ENCODE results near the gene TRPM4. TPM values are rescaled to one million over a fixed set of nuclear protein-coding genes. Genes with fewer than 3 reads are reported as not detected.

The TRPM4 gene
- total RNA-seq, 1 donor from 2014 or later = 31.5 TPM

GRCh38 chr19:49129238-49129583 lies 28.4 kb upstream of the TRPM4 start:
- intact Hi-C loops (cut with micrococcal nuclease) = no loop called here
- H3K27ac ChIP-seq (replicated peaks) = no peak overlapping the region
- DNase-seq = no peak

GRCh38 chr19:49130325-49130724 lies 27.3 kb upstream of the TRPM4 start:
- H3K27ac ChIP-seq (replicated peaks) = no peak overlapping the region
- H3K4me1 ChIP-seq = peaks cover 33% of the 10 kb centered on the region
- no peaks in the 10 kb centered on the region for H3K36me3 ChIP-seq
- no peaks in the 10 kb centered on the region for H3K9me3 ChIP-seq (replicated peaks)
- H3K4me3 ChIP-seq = no peak overlapping the region
- DNase-seq = no peak
- intact Hi-C loops (cut with micrococcal nuclease) = no loop called here
- TF ChIP-seq CTCF (IDR thresholded peaks at IDR 0.05; ENCODE audit: borderline replicate concordance) = no peak
- H3K27me3 ChIP-seq (ENCODE audit: low read depth) = no peaks in the 10 kb centered on the region

More at GRCh38 chr19:49129238-49129583, 28.4 kb upstream of the TRPM4 start:
- H3K4me1 ChIP-seq = peaks cover 31% of the 10 kb centered on the region
- TF ChIP-seq CTCF (IDR thresholded peaks at IDR 0.05; ENCODE audit: borderline replicate concordance) = no peak
- no peaks in the 10 kb centered on the region for H3K27me3 ChIP-seq (ENCODE audit: low read depth)
- H3K36me3 ChIP-seq = no peaks in the 10 kb centered on the region
- H3K9me3 ChIP-seq (replicated peaks) = no peaks in the 10 kb centered on the region
- H3K4me3 ChIP-seq = no peak overlapping the region

- Histone ChIP-seq H3K27ac (replicated peaks) (peak overlapping the region; percentile 31), H3K4me1 (peaks cover 32% of the 10 kb centered on the region), H3K27me3 (ENCODE audit: low read depth) (no peaks in the 10 kb centered on the region), H3K36me3 (no peaks in the 10 kb centered on the region), H3K4me3 (peak overlapping the region; percentile 60), H3K9me3 (replicated peaks) (no peaks in the 10 kb centered on the region)
- peak; percentile 57 for DNase-seq
- intact Hi-C loops (cut with micrococcal nuclease) = no loop called here
- TF ChIP-seq CTCF (IDR thresholded peaks at IDR 0.05; ENCODE audit: borderline replicate concordance) = no peak
Measured at GRCh38 chr19:49132974-49133609, 24.5 kb upstream of the TRPM4 start.

GRCh38 chr19:49133621-49134454 lies 23.8 kb upstream of the TRPM4 start:
- DNase-seq = peak; percentile 71
- H3K4me3 ChIP-seq = peak overlapping the region; percentile 60
- no peaks in the 10 kb centered on the region for H3K27me3 ChIP-seq (ENCODE audit: low read depth)
- peak overlapping the region; percentile 31 for H3K27ac ChIP-seq (replicated peaks)
- intact Hi-C loops (cut with micrococcal nuclease) = no loop called here
- H3K36me3 ChIP-seq = no peaks in the 10 kb centered on the region
- no peaks in the 10 kb centered on the region for H3K9me3 ChIP-seq (replicated peaks)
- peaks cover 25% of the 10 kb centered on the region for H3K4me1 ChIP-seq
- no peak for TF ChIP-seq CTCF (IDR thresholded peaks at IDR 0.05; ENCODE audit: borderline replicate concordance)

GRCh38 chr19:49135686-49136085 lies 21.9 kb upstream of the TRPM4 start:
- no peak for TF ChIP-seq CTCF (IDR thresholded peaks at IDR 0.05; ENCODE audit: borderline replicate concordance)
- Histone ChIP-seq H3K36me3 (no peaks in the 10 kb centered on the region), H3K9me3 (replicated peaks) (no peaks in the 10 kb centered on the region), H3K4me3 (no peak overlapping the region), H3K27ac (replicated peaks) (peak overlapping the region; percentile 82), H3K4me1 (peaks cover 22% of the 10 kb centered on the region), H3K27me3 (ENCODE audit: low read depth) (no peaks in the 10 kb centered on the region)
- intact Hi-C loops (cut with micrococcal nuclease) = no loop called here
- DNase-seq = no peak

Data from left ventricle myocardium inferior (tissue), 1 donor.